ENCODE data around the gene LAPTM4A.

DNA sequence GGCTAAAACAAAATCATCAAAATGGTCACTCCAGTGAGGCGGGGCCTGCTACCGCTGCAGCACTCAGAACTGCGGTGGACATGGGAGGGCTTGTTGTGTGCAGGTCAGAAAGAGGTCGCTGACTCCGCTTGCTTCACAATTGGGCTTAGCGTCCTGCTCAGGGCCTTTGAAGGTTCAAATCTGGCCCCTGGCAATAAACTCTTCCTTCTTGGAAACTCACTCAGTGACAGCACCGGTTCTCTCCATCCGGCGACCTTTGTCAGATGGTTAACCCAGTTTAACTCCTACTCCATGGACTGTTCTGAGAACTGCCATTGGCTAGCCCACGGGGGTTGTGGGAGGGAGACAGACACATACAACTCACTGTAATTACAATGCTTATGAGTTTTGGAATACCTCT lies 29.0 kb upstream of the LAPTM4A start:
- TF ChIP-seq, protein P1, sequence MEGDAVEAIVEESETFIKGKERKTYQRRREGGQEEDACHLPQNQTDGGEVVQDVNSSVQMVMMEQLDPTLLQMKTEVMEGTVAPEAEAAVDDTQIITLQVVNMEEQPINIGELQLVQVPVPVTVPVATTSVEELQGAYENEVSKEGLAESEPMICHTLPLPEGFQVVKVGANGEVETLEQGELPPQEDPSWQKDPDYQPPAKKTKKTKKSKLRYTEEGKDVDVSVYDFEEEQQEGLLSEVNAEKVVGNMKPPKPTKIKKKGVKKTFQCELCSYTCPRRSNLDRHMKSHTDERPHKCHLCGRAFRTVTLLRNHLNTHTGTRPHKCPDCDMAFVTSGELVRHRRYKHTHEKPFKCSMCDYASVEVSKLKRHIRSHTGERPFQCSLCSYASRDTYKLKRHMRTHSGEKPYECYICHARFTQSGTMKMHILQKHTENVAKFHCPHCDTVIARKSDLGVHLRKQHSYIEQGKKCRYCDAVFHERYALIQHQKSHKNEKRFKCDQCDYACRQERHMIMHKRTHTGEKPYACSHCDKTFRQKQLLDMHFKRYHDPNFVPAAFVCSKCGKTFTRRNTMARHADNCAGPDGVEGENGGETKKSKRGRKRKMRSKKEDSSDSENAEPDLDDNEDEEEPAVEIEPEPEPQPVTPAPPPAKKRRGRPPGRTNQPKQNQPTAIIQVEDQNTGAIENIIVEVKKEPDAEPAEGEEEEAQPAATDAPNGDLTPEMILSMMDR (conservative IDR thresholded peaks at IDR 0.05), result no peak
- TF ChIP-seq ZFX (IDR thresholded peaks at IDR 0.05), result no peak
